NCI-H187 treated with DMSO at 0.1 percent for 48 hours (cell line): ENCODE data around the gene FAM222A.

Source experiments
- DNase-seq: peaks from one replicate; lab custom pipeline; 2025; lab: John Stamatoyannopoulos, UW

FAM222A gene

GRCh38 chr12:109713187-109714070 is at the start of gene FAM222A:
Gene FAM222A (plus strand): TSS chr12:109713825. CDS start chr12:109744147, 30,322 bp downstream.
- peak; percentile 90 for DNase-seq

GRCh38 chr12:109664402-109664801 is 49.2 kb upstream of the FAM222A start:
- no peak for DNase-seq

GRCh38 chr12:109666068-109666467 is 47.6 kb upstream of the FAM222A start:
- no peak for DNase-seq

GRCh38 chr12:109670731-109671130 is 42.9 kb upstream of the FAM222A start:
- no peak for DNase-seq

GRCh38 chr12:109671502-109671901 is 42.1 kb upstream of the FAM222A start:
- DNase-seq: no peak

- no peak for DNase-seq
Measured at GRCh38 chr12:109673379-109673778, 40.2 kb upstream of the FAM222A start.

GRCh38 chr12:109673884-109674283 is 39.7 kb upstream of the FAM222A start:
- no peak for DNase-seq

GRCh38 chr12:109675411-109675810 is 38.2 kb upstream of the FAM222A start:
- DNase-seq: no peak

- no peak for DNase-seq
Measured at GRCh38 chr12:109677279-109677691, 36.3 kb upstream of the FAM222A start.

- no peak for DNase-seq
Measured at GRCh38 chr12:109678719-109679118, 34.9 kb upstream of the FAM222A start.

GRCh38 chr12:109679501-109680263 is 33.9 kb upstream of the FAM222A start:
- peak; percentile 68 for DNase-seq

- DNase-seq: no peak
Measured at GRCh38 chr12:109680264-109681005, 33.2 kb upstream of the FAM222A start.

GRCh38 chr12:109681986-109682707 is 31.5 kb upstream of the FAM222A start:
- DNase-seq: no peak

GRCh38 chr12:109682708-109683060 is 30.9 kb upstream of the FAM222A start:
- no peak for DNase-seq

GRCh38 chr12:109683316-109683715 is 30.3 kb upstream of the FAM222A start:
- DNase-seq: no peak

GRCh38 chr12:109685574-109686447 is 27.8 kb upstream of the FAM222A start:
- no peak for DNase-seq

- no peak for DNase-seq
Measured at GRCh38 chr12:109686523-109686922, 27.1 kb upstream of the FAM222A start.

GRCh38 chr12:109687250-109687649 is 26.4 kb upstream of the FAM222A start:
- no peak for DNase-seq

GRCh38 chr12:109689426-109689825 is 24.2 kb upstream of the FAM222A start:
- no peak for DNase-seq

GRCh38 chr12:109693160-109693559 is 20.5 kb upstream of the FAM222A start:
- DNase-seq: no peak
